Renal cortical epithelial cell (primary cell): ENCODE data around the gene PDE8B. TPM values are rescaled to one million over a fixed set of nuclear protein-coding genes. Genes with fewer than 3 reads are reported as not detected.
"Not testable (repeated sequence)": the region's sequence is repeated elsewhere in the genome, so short reads cannot be mapped to it uniquely, and the experiment has no call there.

ENCODE experiments used
- DNase-seq: peaks from one replicate; pipeline ENCODE4 v3.0.0-alpha.2; 2011; ENCODE audit warnings: low read depth
- total RNA-seq: library from RNA; depleted of rRNA; stranded (reverse); fragments of >200 nt; gene quantifications from 2 replicates; pipeline ENCODE4 v1.2.3, GENCODE V29; 2014

The PDE8B gene
- total RNA-seq, 1 donor from 2014 or later, result 0.05 TPM

DNA sequence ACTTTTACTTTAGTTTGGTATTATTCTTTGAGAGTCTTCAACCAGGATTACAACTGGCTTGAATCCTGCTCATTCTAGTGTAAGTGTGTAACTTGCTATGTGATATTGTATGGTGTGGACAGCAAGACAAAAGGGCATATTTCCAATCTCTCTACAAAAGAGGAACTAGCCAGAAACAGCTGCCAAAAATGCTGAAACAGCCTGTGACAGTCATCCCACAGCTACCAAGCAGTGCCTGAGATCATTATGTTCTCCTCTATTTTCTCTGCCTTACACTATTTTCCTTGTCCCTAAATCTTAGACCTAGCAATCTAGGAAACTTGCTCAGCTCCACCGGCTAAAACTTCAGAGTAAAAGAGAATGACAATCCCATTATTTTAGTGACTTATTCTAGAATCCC is 238.8 kb downstream of the PDE8B start:
- no peak for DNase-seq

DNA sequence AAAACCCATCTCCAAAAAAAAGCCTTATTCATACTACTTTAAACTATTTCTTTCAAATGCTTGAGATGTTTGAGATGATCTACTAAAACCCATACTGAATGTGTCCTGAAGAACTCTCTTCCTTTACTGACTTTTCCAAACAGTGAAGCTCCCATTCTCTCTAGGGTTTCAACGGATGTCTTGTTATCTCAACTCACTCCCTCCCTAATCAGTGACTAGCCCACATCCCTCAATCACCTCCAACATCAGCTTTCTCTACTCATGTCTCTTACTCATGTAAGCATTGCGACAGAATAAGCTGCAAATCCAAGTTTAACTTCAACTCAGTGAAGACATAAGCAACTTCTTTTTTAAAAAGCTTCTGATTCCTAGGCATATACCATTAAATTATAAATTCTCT is 239.5 kb downstream of the PDE8B start:
- no peak for DNase-seq

DNA sequence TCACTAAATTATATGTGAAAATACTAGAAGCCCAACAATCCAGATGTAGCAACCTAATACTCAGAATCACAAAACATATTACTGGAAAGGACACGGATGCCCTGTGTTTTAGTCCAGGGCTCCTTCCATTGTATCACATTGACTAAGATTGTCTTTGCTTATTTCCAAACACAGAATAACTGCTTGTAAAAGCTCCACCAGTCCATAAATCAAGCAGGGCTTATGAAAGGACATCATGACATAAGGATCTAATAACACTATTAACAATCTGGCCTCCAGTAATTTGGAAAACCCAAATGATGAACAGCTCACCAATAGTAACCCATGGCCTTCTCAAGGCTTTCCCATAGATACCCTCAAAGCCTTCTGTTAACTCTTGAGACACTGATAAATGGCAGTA is 241.9 kb downstream of the PDE8B start:
- no peak for DNase-seq

DNA sequence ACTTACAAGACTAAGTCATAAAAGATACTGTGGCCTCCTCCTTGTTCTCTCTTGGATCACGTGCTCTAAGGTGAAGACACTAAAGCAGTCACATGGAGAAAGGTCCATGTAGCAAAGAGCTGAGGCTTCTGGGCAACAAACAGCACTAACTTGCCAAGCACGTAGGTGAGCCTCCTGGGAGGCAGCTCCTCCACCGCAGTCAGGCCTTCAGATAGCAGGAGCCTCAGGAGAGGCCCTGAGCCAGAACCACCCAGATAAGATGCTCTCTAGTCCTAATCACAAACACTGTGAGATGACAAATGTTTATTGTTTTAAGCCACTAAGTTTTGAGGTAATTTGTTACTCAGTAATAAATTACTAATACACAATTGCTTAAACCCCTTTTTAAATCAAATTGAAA is 243.6 kb downstream of the PDE8B start:
- DNase-seq, result no peak

DNA sequence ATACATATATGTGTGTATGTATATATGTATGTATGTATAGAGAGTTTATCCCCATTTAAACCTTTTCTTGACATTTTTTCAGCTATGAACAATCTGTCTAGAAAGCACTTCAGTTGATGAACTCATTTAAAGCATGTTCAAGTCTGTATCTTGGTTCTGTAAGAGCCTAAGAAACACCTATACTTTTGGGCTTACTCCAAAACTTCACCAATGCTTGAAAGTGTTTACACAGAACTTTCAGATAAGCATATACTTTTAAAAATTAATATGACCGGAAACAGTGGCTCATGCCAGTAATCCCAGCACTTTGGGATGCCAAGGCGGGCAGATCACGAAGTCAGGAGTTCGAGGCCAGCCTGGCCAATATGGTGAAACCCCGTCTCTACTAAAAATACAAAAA is 250.8 kb downstream of the PDE8B start:
- no peak for DNase-seq

DNA sequence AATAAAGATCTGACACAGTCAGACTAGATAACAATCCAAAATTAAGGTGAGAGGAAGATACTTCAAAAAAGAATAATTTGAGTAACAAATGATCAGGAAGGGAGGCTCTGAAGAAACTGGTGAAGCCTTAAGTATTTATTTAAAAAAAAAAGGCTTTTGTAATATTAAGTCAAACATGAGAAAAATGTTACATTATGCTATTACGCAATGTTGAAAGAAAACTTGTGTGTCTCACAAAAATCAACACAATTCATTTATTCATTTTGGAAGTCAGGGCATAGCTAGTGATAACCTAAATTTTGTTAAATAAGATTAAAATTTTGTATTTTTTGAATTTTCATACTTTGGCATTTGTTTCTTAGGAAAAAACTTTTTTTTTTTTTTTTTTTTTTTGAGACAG is 253.4 kb downstream of the PDE8B start:
- DNase-seq, result no peak

DNA sequence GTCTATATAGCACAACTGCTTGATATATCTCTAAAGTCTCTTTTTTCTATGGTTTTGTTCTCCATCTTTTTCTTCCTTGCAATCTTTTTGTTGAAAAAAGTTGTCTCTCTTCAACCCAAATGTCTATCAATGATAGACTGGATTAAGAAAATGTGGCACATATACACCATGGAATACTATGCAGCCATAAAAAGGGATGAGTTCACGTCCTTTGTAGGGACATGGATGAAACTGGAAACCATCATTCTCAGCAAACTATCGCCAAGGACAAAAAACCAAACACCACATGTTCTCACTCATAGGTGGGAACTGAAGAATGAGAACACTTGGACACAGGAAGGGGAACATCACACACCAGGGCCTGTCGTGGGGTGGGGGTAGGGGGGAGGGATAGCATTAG is 258.4 kb downstream of the PDE8B start:
- not testable (repeated sequence) for DNase-seq

DNA sequence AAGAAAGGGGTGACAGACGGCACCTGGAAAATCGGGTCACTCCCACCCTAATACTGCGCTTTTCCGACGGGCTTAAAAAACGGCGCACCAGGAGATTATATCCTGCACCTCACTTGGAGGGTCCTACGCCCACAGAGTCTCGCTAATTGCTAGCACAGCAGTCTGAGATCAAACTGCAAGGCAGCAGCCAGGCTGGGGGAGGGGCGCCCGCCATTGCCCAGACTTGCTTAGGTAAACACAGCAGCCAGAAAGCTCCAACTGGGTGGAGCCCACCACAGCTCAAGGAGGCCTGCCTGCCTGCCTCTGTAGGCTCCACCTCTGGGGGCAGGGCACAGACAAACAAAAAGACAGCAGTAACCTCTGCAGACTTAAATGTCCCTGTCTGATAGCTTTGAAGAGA is 264.6 kb downstream of the PDE8B start:
- DNase-seq, result not testable (repeated sequence)

Other genes starting within 250 kb of the PDE8B start
- gene AGGF1, start 180.3 kb upstream of the PDE8B start, total RNA-seq, result 35.4 and 43.6 TPM in 2 replicates
- 0.69 and 13.4 TPM in 2 replicates for gene ZBED3, start 123.4 kb upstream of the PDE8B start, total RNA-seq